Small intestine (tissue), 7 donors: ENCODE measurements around the gene TPX2. TPM values are rescaled to one million over a fixed set of nuclear protein-coding genes. Genes with fewer than 3 reads are reported as not detected.

Experiments used
- DNase-seq, 2 donors: peaks; one replicate each; pipeline versions ENCODE4 v3.0.0 to v3.0.0-alpha.2; 2013
- FAIRE-seq: peaks from 2 replicates; lab custom pipeline; 2012; peaks lifted over from hg19 to GRCh38; lab: Jason Lieb, UNC
- H3K27ac ChIP-seq, 3 donors: one replicate each; pipeline ENCODE4 v1.5.1; 2013; ENCODE audit warnings: low read length in 2 of 3, mild to moderate bottlenecking in 2 of 3, control low read depth in 1 of 3, inconsistent platforms in 1 of 3, low read depth in 1 of 3, moderate library complexity in 1 of 3
- H3K27me3 ChIP-seq, 3 donors: one replicate each; pipeline ENCODE4 v1.6.1; 2013; ENCODE audit warnings: low read length in 3 of 3, inconsistent platforms in 1 of 3; ENCODE audit not compliant: control insufficient read depth in 3 of 3, insufficient read depth in 3 of 3
- H3K36me3 ChIP-seq, 3 donors: one replicate each; pipeline ENCODE4 v1.6.1; 2013; ENCODE audit warnings: low read length in 3 of 3, inconsistent platforms in 1 of 3, low read depth in 1 of 3, mild to moderate bottlenecking in 1 of 3, moderate library complexity in 1 of 3; ENCODE audit not compliant: control insufficient read depth in 3 of 3, insufficient read depth in 2 of 3
- H3K4me1 ChIP-seq, 3 donors: one replicate each; pipeline ENCODE4 v1.6.1; 2013; ENCODE audit warnings: low read length in 2 of 3, inconsistent platforms in 1 of 3, low read depth in 1 of 3, mild to moderate bottlenecking in 1 of 3, moderate library complexity in 1 of 3; ENCODE audit not compliant: control insufficient read depth in 3 of 3, insufficient read depth in 2 of 3
- H3K4me3 ChIP-seq, 3 donors: one replicate each; pipeline ENCODE4 v1.5.1; 2013; ENCODE audit warnings: low read length in 3 of 3, control low read depth in 1 of 3, inconsistent platforms in 1 of 3, low read depth in 1 of 3, mild to moderate bottlenecking in 1 of 3, moderate library complexity in 1 of 3
- H3K9me3 ChIP-seq, 2 donors: one replicate each; pipeline ENCODE4 v1.6.1; 2013; ENCODE audit warnings: low read depth in 1 of 2, low read length in 1 of 2; ENCODE audit not compliant: control insufficient read depth in 2 of 2, insufficient read depth in 1 of 2
- WGBS, 3 donors: extraction: QIAGEN DNeasy Blood & Tissue Kit; methylation state at CpG; one replicate each; pipeline ENCODE4 v1.1.7; 2013; 5-methylcytosine and 5-hydroxymethylcytosine counted together
- polyA plus RNA-seq, 4 donors: library from polyadenylated mRNA; stranded (reverse) in 3 of 4; unstranded in 1 of 4; fragments of 200-250 nt in 3 of 4; fragments of 120-200 nt in 1 of 4; gene quantifications; one replicate each; pipeline versions ENCODE4 v1.2.1 to v1.2.3, GENCODE V29; 2013
- donor health status: healthy with polysubstance abuse.
- donor health status: control.
- donor health status: control.
- donor health status: Bipolar disorder and iron deficiency.
- donor health status: healthy.

The TPX2 gene
- polyA plus RNA-seq, 4 donors = 0.81 to 27.8 (median 12.1) TPM

DNA sequence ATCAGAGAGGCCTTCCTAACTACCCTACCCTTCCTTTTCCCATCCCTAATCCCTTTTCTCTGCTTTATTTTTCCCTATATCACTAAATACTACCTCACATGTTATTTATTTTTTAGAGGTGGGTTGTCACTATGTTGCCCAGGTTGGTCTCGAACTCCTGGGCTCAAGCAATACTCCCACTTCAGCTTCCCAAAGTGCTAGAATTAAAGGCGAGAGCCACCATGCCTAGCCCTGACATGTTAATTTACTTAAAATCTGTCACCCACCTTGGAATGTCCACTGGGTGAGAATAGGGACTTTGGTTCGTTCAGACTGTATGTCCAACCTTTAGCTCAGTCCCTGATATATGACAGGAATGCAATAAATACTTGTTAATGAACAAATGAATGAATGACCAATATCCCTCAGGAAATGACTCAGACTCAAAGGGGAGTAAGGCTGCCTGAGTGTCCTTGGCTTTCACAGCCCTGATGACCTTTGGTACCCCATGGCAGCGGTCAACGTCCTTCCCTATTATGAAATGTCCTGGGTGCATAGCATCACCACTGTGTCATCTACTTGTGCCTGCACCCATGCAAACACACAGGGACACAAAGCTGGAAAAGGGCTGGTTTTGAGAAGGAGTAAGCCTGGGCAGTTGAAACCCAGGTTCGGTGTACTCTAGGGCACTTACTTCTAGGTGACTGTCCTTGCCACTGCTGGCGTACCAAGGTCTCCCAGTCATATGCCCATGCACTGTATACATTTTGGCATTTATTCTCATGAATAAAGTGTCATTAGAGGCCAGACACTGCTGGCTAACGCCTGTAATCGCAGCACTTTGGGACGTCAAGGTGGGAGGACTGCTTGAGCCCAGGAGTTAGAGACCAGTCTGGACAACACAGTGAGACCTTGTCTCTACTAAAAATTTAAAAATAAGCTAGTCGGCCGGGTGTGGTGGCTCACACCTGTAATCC is 43.0 kb upstream of the TPX2 start:
- peak overlapping the region; percentile 89 to 95 (median 92) for H3K27ac ChIP-seq
- peaks cover 0 to 48% (median 2%) of the 10 kb centered on the region in 3 donors for H3K36me3 ChIP-seq
- peaks cover 19 to 52% (median 47%) of the 10 kb centered on the region in 3 donors for H3K4me1 ChIP-seq
- DNase-seq = peak; percentile 89 to 93
- H3K9me3 ChIP-seq = no peaks in the 10 kb centered on the region
- no peak overlapping the region for H3K4me3 ChIP-seq
- WGBS, 3 donors = 80 to 89% (median 82%) methylated on average over 12 of the region's 12 CpGs
- no peak for FAIRE-seq
- no peaks in the 10 kb centered on the region for H3K27me3 ChIP-seq

GRCh38 chr20:31698243-31698802 is 40.8 kb upstream of the TPX2 start:
- no peaks in the 10 kb centered on the region for H3K27me3 ChIP-seq
- H3K4me1 ChIP-seq = peaks cover 19 to 52% (median 44%) of the 10 kb centered on the region in 3 donors
- FAIRE-seq (no peak), DNase-seq (no peak)
- H3K4me3 ChIP-seq = no peak overlapping the region
- 79 to 89% (median 81%) methylated on average over 8 of the region's 8 CpGs for WGBS, 3 donors
- peak overlapping the region; percentile 81 to 95 (median 93) for H3K27ac ChIP-seq
- peaks cover 0 to 48% (median 2%) of the 10 kb centered on the region in 3 donors for H3K36me3 ChIP-seq
- H3K9me3 ChIP-seq = no peaks in the 10 kb centered on the region

DNA sequence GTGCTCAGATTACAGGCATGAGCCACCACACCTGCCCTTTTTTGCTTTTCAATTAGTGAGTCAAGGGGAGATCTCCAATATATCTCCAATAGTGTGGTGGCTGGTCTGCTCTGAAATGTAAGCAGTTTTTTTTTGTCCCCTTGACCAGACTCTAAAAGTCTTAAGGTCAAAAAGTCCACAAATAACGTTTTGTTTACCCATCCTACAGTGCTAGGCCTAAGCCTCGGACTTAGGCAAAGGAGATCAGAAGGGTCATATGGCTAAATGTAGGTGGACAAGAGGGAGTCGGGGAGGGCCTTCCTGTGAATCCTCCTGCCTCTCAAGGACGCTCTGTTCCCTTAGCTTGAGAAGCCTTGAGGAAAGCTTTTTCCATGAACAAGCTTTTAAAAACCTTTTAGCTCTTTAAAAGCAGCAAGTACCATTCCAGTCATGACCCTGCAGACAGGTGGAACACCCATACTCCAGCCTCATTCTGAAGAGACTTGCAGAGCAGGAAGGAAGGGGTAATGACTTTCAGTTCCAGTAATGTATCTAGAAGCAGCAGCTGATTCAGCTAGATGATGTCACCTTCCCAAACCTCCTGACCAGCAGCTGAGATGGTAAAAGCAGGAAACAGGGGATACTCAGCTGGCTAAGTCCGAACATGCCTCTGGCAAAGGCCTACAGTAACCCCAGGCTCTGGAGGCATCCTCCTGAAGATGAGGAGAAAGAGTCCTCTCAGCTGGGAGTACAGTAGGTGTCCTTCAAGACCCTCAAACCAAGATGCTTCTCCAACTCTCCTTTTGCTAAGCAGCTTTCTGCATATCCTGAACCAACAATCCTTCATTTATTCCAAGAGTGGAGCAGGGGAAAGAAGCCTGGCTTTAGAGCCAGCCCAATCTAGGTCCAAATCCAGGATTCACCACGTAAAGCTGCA is 40.0 kb upstream of the TPX2 start:
- Histone ChIP-seq H3K4me1 (peaks cover 19 to 52% (median 44%) of the 10 kb centered on the region in 3 donors), H3K27me3 (no peaks in the 10 kb centered on the region), H3K36me3 (peaks cover 0 to 41% (median 2%) of the 10 kb centered on the region in 3 donors), H3K4me3 (no peak overlapping the region), H3K27ac (peak overlapping the region; percentile 81 to 95 (median 93)), H3K9me3 (no peaks in the 10 kb centered on the region)
- DNase-seq (peak; percentile 87 to 92), FAIRE-seq (no peak)
- 37 to 41% (median 38%) methylated on average over 6 of the region's 6 CpGs for WGBS, 3 donors

GRCh38 chr20:31699801-31700728 is 39.0 kb upstream of the TPX2 start:
- Histone ChIP-seq H3K27ac (peak overlapping the region; percentile 81 to 95 (median 93)), H3K4me1 (peaks cover 16 to 55% (median 40%) of the 10 kb centered on the region in 3 donors), H3K27me3 (no peaks in the 10 kb centered on the region), H3K36me3 (peaks cover 0 to 38% (median 2%) of the 10 kb centered on the region in 3 donors), H3K4me3 (no peak overlapping the region), H3K9me3 (no peaks in the 10 kb centered on the region)
- FAIRE-seq = no peak
- 91 to 94% (median 92%) methylated on average over 7 of the region's 7 CpGs for WGBS, 3 donors
- no peak for DNase-seq

DNA sequence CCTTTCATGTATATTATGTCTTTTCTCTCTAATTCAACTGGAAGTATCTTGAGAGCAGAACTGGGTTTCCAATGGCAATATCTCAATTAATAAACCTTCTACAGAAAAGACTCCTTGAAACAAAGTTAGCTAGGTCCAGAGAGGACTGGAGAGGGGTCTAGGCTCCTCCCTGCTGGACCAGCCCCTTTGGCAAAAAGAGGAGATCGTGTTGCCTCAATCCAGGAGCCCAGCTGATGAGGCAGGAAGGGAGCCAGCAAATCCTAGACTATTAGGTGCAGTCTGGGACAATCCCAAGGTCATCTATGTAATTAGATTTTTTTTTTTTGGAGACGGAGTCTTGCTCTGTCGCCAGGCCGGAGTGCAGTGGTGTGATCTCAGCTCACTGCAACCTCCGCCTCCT is 38.3 kb upstream of the TPX2 start:
- 79 to 86% (median 82%) methylated on average over 5 of the region's 5 CpGs for WGBS, 3 donors
- peaks cover 14 to 55% (median 42%) of the 10 kb centered on the region in 3 donors for H3K4me1 ChIP-seq

DNA sequence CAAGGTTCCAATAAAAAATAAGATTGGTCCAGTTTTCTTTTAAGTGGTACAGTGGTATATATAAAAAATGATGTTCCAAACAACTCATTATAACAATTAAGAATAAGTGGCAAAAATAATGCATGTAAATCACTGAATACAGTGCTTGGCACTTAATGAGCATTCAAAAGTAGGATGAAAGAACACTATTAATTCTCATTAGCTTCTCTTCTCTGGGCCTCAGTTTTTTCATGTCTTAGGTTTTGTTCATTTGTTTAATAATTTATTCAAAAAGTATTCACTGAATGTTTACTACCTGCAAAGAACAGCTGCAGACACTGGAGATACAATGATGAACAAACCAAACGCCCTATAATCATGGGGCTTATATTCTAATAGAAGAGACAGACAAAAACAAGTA is 37.5 kb upstream of the TPX2 start:
- FAIRE-seq (no peak), DNase-seq (no peak)
- 64 to 81% (median 73%) methylated on average over 1 of the region's 1 CpG for WGBS, 3 donors
- no peaks in the 10 kb centered on the region for H3K9me3 ChIP-seq
- peaks cover 16 to 57% (median 36%) of the 10 kb centered on the region in 3 donors for H3K4me1 ChIP-seq
- H3K36me3 ChIP-seq = peaks cover 0 to 39% (median 2%) of the 10 kb centered on the region in 3 donors
- H3K4me3 ChIP-seq = no peak overlapping the region
- H3K27me3 ChIP-seq = no peaks in the 10 kb centered on the region
- H3K27ac ChIP-seq = no peak overlapping the region

More for the DNA sequence above, 38.3 kb upstream of the TPX2 start:
- Histone ChIP-seq H3K4me3 (no peak overlapping the region), H3K9me3 (no peaks in the 10 kb centered on the region), H3K36me3 (peaks cover 0 to 38% (median 2%) of the 10 kb centered on the region in 3 donors), H3K27me3 (no peaks in the 10 kb centered on the region), H3K27ac (peak overlapping the region in 2 of 3 donors; percentile 81 to 95)
- FAIRE-seq = no peak
- DNase-seq = no peak
